HL-60/S4 treated with phorbol 12-myristate 13-acetate at 8.2 ng/mL for 4 days and 3 days (cell line): ENCODE results near the gene CYB5RL.
"Not testable (repeated sequence)": the region's sequence is repeated elsewhere in the genome, so short reads cannot be mapped to it uniquely, and the experiment has no call there.

Experiments used
- in situ Hi-C: fragments of 300-500 bp; cut with MboI; formaldehyde crosslinking; loops from 2 replicates; pipeline ENCODE4 v1.15.0; 2022; ENCODE audit warnings: low sequenced_read_pairs

Gene CYB5RL

GRCh38 chr1:54190526-54190925 is 9.3 kb downstream of the CYB5RL start:
- in situ Hi-C loops, result no loop called here

- in situ Hi-C loops, result no loop called here
Observed at GRCh38 chr1:54188291-54188690, 11.5 kb downstream of the CYB5RL start.

GRCh38 chr1:54186056-54186455 is 13.8 kb downstream of the CYB5RL start:
- in situ Hi-C loops, result no loop called here

GRCh38 chr1:54180701-54181360 is 19.0 kb downstream of the CYB5RL start:
- in situ Hi-C loops, result no loop called here

- in situ Hi-C loops, result no loop called here
Observed at GRCh38 chr1:54178296-54179070, 21.3 kb downstream of the CYB5RL start.

- in situ Hi-C loops, result no loop called here
Observed at GRCh38 chr1:54177726-54178125, 22.1 kb downstream of the CYB5RL start.

GRCh38 chr1:54176621-54177327 is 23.1 kb downstream of the CYB5RL start:
- in situ Hi-C loops, result no loop called here

- in situ Hi-C loops, result no loop called here
Observed at GRCh38 chr1:54174106-54174505, 25.7 kb downstream of the CYB5RL start.

- in situ Hi-C loops, result no loop called here
Observed at GRCh38 chr1:54173681-54174080, 26.1 kb downstream of the CYB5RL start.

- in situ Hi-C loops, result no loop called here
Observed at GRCh38 chr1:54172614-54173599, 26.9 kb downstream of the CYB5RL start.

GRCh38 chr1:54171606-54172005 is 28.2 kb downstream of the CYB5RL start:
- in situ Hi-C loops, result no loop called here

- in situ Hi-C loops, result no loop called here
Observed at GRCh38 chr1:54171016-54171415, 28.8 kb downstream of the CYB5RL start.

- in situ Hi-C loops, result no loop called here
Observed at GRCh38 chr1:54169068-54169467, 30.8 kb downstream of the CYB5RL start.

GRCh38 chr1:54168206-54168965 is 31.4 kb downstream of the CYB5RL start:
- in situ Hi-C loops, result no loop called here

GRCh38 chr1:54167422-54168139 is 32.2 kb downstream of the CYB5RL start:
- in situ Hi-C loops, result no loop called here

GRCh38 chr1:54166357-54166756 is 33.5 kb downstream of the CYB5RL start:
- in situ Hi-C loops, result not testable (repeated sequence)

GRCh38 chr1:54165146-54165545 is 34.7 kb downstream of the CYB5RL start:
- in situ Hi-C loops, result no loop called here

GRCh38 chr1:54163573-54163972 is 36.3 kb downstream of the CYB5RL start:
- in situ Hi-C loops, result no loop called here

GRCh38 chr1:54163051-54163450 is 36.8 kb downstream of the CYB5RL start:
- in situ Hi-C loops, result no loop called here
